ENCODE measurements around the gene TTC39C.

The TTC39C gene

GRCh38 chr18:23971666-23972230, 42.8 kb upstream of the TTC39C start:
- no peaks in the 10 kb centered on the region for H3K36me3 ChIP-seq (ENCODE audit: insufficient read depth, low read length)
- H3K9ac ChIP-seq (ENCODE audit: insufficient read length), result no peak overlapping the region
- TF ChIP-seq EZH2 (IDR thresholded peaks at IDR 0.05) (no peak), FOXP2 (optimal IDR thresholded peaks at IDR 0.05; ENCODE audit: control extremely low read depth, extremely low read length, insufficient read depth) (no peak), POLR2AphosphoS5 (IDR thresholded peaks at IDR 0.05; ENCODE audit: borderline replicate concordance, low read depth, low read length) (no peak)
- H3K9me3 ChIP-seq (ENCODE audit: low read depth, low read length), result no peaks in the 10 kb centered on the region
- H3K4me3 ChIP-seq, result no peak overlapping the region
- no peak for DNase-seq (ENCODE audit: low read depth, low spot score)
- no peak overlapping the region for H3K27ac ChIP-seq

GRCh38 chr18:23972453-23972852, 42.1 kb upstream of the TTC39C start:
- TF ChIP-seq FOXP2 (optimal IDR thresholded peaks at IDR 0.05; ENCODE audit: control extremely low read depth, extremely low read length, insufficient read depth) (no peak), EZH2 (IDR thresholded peaks at IDR 0.05) (no peak)
- Histone ChIP-seq H3K36me3 (ENCODE audit: insufficient read depth, low read length) (no peaks in the 10 kb centered on the region), H3K4me3 (no peak overlapping the region), H3K9ac (ENCODE audit: insufficient read length) (no peak overlapping the region), H3K27ac (no peak overlapping the region), H3K9me3 (ENCODE audit: low read depth, low read length) (no peaks in the 10 kb centered on the region)
- no peak for DNase-seq (ENCODE audit: low read depth, low spot score)

- no peak for TF ChIP-seq FOXP2 (optimal IDR thresholded peaks at IDR 0.05; ENCODE audit: control extremely low read depth, extremely low read length, insufficient read depth)
- Histone ChIP-seq H3K9me3 (ENCODE audit: low read depth, low read length) (no peaks in the 10 kb centered on the region), H3K36me3 (ENCODE audit: insufficient read depth, low read length) (no peaks in the 10 kb centered on the region), H3K9ac (ENCODE audit: insufficient read length) (no peak overlapping the region), H3K4me3 (no peak overlapping the region), H3K27ac (no peak overlapping the region)
- DNase-seq (ENCODE audit: low read depth, low spot score), result no peak
Observed at GRCh38 chr18:23977103-23977502, 37.5 kb upstream of the TTC39C start.

GRCh38 chr18:23977719-23978483, 36.7 kb upstream of the TTC39C start:
- TF ChIP-seq POLR2AphosphoS5 (IDR thresholded peaks at IDR 0.05; ENCODE audit: borderline replicate concordance, low read depth, low read length) (no peak), EZH2 (IDR thresholded peaks at IDR 0.05) (no peak), FOXP2 (optimal IDR thresholded peaks at IDR 0.05; ENCODE audit: control extremely low read depth, extremely low read length, insufficient read depth) (no peak)
- DNase-seq (ENCODE audit: low read depth, low spot score), result no peak

GRCh38 chr18:23981369-23981980, 33.1 kb upstream of the TTC39C start:
- Histone ChIP-seq H3K27ac (no peak overlapping the region), H3K4me3 (no peak overlapping the region), H3K9ac (ENCODE audit: insufficient read length) (no peak overlapping the region), H3K36me3 (ENCODE audit: insufficient read depth, low read length) (no peaks in the 10 kb centered on the region), H3K9me3 (ENCODE audit: low read depth, low read length) (no peaks in the 10 kb centered on the region)
- no peak for DNase-seq (ENCODE audit: low read depth, low spot score)
- no peak for TF ChIP-seq POLR2AphosphoS5 (IDR thresholded peaks at IDR 0.05; ENCODE audit: borderline replicate concordance, low read depth, low read length)
- no peak for TF ChIP-seq EZH2 (IDR thresholded peaks at IDR 0.05)
- no peak for TF ChIP-seq FOXP2 (optimal IDR thresholded peaks at IDR 0.05; ENCODE audit: control extremely low read depth, extremely low read length, insufficient read depth)

More at GRCh38 chr18:23977719-23978483, 36.7 kb upstream of the TTC39C start:
- H3K36me3 ChIP-seq (ENCODE audit: insufficient read depth, low read length), result no peaks in the 10 kb centered on the region
- no peak overlapping the region for H3K4me3 ChIP-seq
- H3K9ac ChIP-seq (ENCODE audit: insufficient read length), result no peak overlapping the region
- no peaks in the 10 kb centered on the region for H3K9me3 ChIP-seq (ENCODE audit: low read depth, low read length)
- H3K27ac ChIP-seq, result no peak overlapping the region

- Histone ChIP-seq H3K36me3 (ENCODE audit: insufficient read depth, low read length) (no peaks in the 10 kb centered on the region), H3K9ac (ENCODE audit: insufficient read length) (no peak overlapping the region), H3K9me3 (ENCODE audit: low read depth, low read length) (no peaks in the 10 kb centered on the region), H3K4me3 (no peak overlapping the region), H3K27ac (no peak overlapping the region)
- no peak for DNase-seq (ENCODE audit: low read depth, low spot score)
- TF ChIP-seq FOXP2 (optimal IDR thresholded peaks at IDR 0.05; ENCODE audit: control extremely low read depth, extremely low read length, insufficient read depth) (no peak), EZH2 (IDR thresholded peaks at IDR 0.05) (no peak), POLR2AphosphoS5 (IDR thresholded peaks at IDR 0.05; ENCODE audit: borderline replicate concordance, low read depth, low read length) (no peak)
Observed at GRCh38 chr18:23982155-23983079, 32.1 kb upstream of the TTC39C start.

GRCh38 chr18:23983112-23983511, 31.4 kb upstream of the TTC39C start:
- no peak overlapping the region for H3K9ac ChIP-seq (ENCODE audit: insufficient read length)
- H3K36me3 ChIP-seq (ENCODE audit: insufficient read depth, low read length), result no peaks in the 10 kb centered on the region
- no peak overlapping the region for H3K4me3 ChIP-seq
- no peak overlapping the region for H3K27ac ChIP-seq
- DNase-seq (ENCODE audit: low read depth, low spot score), result no peak
- no peak for TF ChIP-seq EZH2 (IDR thresholded peaks at IDR 0.05)
- TF ChIP-seq FOXP2 (optimal IDR thresholded peaks at IDR 0.05; ENCODE audit: control extremely low read depth, extremely low read length, insufficient read depth), result no peak
- TF ChIP-seq POLR2AphosphoS5 (IDR thresholded peaks at IDR 0.05; ENCODE audit: borderline replicate concordance, low read depth, low read length), result no peak
- H3K9me3 ChIP-seq (ENCODE audit: low read depth, low read length), result no peaks in the 10 kb centered on the region

All from SK-N-MC (cell line).